Non-pigmented ciliary epithelial cell (primary cell): ENCODE results near the gene MYO1A.
A peak's percentile ranks its signal among the peaks of the same experiment; 100 is the strongest.
"Not testable (repeated sequence)": the region's sequence is repeated elsewhere in the genome, so short reads cannot be mapped to it uniquely, and the experiment has no call there.

ENCODE experiments used
- DNase-seq: peaks from one replicate; pipeline ENCODE4 v3.0.0-alpha.2; 2010; ENCODE audit warnings: low read depth

MYO1A gene

GRCh38 chr12:57087010-57087690 lies 37.2 kb upstream of the MYO1A start:
- peak; percentile 56 for DNase-seq

- DNase-seq: no peak
Measured at GRCh38 chr12:57086493-57087009, 36.6 kb upstream of the MYO1A start.

GRCh38 chr12:57085999-57086492 lies 36.1 kb upstream of the MYO1A start:
- no peak for DNase-seq

GRCh38 chr12:57080855-57081254 lies 30.9 kb upstream of the MYO1A start:
- DNase-seq: no peak

GRCh38 chr12:57079821-57080220 lies 29.9 kb upstream of the MYO1A start:
- DNase-seq: no peak

GRCh38 chr12:57078519-57079404 lies 28.8 kb upstream of the MYO1A start, which contains the start of gene NEMP1:
NEMP1 (minus strand) TSS chr12:57078791; CDS start chr12:57078745, 46 bp downstream.
- DNase-seq: peak; percentile 100

GRCh38 chr12:57073566-57074450 lies 23.9 kb upstream of the MYO1A start:
- not testable (repeated sequence) for DNase-seq

- DNase-seq: no peak
Measured at GRCh38 chr12:57072661-57073060, 22.7 kb upstream of the MYO1A start.

GRCh38 chr12:57069523-57069922 lies 19.6 kb upstream of the MYO1A start:
- no peak for DNase-seq

- no peak for DNase-seq
Measured at GRCh38 chr12:57066245-57066644, 16.3 kb upstream of the MYO1A start.

GRCh38 chr12:57063991-57064685 lies 14.2 kb upstream of the MYO1A start:
- DNase-seq: no peak

GRCh38 chr12:57058454-57058853 lies 8.5 kb upstream of the MYO1A start:
- DNase-seq: no peak

- DNase-seq: no peak
Measured at GRCh38 chr12:57057067-57057751, 7.3 kb upstream of the MYO1A start.

GRCh38 chr12:57055824-57056223 lies 5.9 kb upstream of the MYO1A start:
- DNase-seq: no peak

GRCh38 chr12:57053901-57054300 lies 4.0 kb upstream of the MYO1A start:
- DNase-seq: not testable (repeated sequence)

- DNase-seq: not testable (repeated sequence)
Measured at GRCh38 chr12:57053146-57053545, 3.2 kb upstream of the MYO1A start.

- DNase-seq: no peak
Measured at GRCh38 chr12:57051011-57051410, 1.1 kb upstream of the MYO1A start.

GRCh38 chr12:57049119-57049446 lies 846 bp downstream of the MYO1A start:
- no peak for DNase-seq

- DNase-seq: no peak
Measured at GRCh38 chr12:57048423-57049118, 1.4 kb downstream of the MYO1A start.

GRCh38 chr12:57047981-57048380 lies 1.9 kb downstream of the MYO1A start:
- DNase-seq: no peak
